ENCODE measurements around the gene AGXT. TPM values are rescaled to one million over a fixed set of nuclear protein-coding genes. Genes with fewer than 3 reads are reported as not detected.
"Not testable (repeated sequence)": the region's sequence is repeated elsewhere in the genome, so short reads cannot be mapped to it uniquely, and the experiment has no call there.

Gene AGXT
- total and polyA plus RNA-seq, 4 donors, result 254 to 1,572 (median 1,428) TPM

DNA sequence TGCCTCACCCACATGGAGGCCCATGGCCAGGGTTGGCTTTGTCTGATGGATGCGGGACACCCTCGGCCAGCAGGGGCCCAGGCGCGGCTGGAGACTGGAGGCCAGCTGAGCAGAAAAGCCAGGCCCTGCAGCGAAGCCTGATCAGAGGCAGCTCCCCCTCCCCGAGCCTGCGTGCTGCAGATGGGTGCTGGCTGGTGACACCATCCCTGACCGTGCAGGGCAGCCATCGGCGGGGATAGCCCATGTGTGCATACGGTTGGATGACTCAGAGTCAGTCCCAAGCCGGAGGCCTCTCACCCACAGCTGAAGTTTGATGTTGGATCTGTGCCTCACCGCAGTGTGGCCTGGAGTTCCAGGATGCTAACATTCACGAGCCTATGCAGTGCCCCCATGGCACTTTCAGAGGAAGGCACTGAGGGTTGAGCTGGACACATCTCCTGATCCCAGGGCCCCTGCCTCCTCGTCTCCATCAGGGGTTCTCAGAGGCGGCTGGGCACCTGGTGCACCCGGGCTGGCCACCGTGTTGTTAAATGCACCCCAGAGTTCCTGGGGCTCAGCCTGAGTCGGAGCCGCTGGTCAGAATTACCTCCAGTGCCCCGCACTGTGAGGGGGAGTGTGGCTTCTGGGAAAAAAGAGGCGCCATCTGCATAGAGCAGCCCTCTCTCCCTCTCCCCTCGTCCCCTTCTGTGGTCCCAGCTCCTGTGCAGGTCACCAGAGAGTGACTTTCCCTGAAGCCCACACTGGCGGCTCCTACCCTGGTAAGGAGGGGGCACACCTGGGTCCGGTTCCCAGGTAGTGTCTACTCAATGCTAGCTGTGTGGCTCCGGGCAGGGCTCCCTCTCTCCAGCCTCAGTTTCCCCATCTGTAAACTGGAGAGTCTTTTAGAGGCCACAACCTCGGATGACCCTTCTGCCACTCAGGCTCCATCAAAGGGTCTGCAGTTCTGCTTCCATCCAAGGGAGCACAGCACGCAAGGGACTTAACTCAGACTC lies 29.2 kb upstream of the AGXT start (continued):
- TF ChIP-seq YY1 (IDR thresholded peaks at IDR 0.05), result no peak
- TF ChIP-seq HNF4G (IDR thresholded peaks at IDR 0.05), result no peak

DNA sequence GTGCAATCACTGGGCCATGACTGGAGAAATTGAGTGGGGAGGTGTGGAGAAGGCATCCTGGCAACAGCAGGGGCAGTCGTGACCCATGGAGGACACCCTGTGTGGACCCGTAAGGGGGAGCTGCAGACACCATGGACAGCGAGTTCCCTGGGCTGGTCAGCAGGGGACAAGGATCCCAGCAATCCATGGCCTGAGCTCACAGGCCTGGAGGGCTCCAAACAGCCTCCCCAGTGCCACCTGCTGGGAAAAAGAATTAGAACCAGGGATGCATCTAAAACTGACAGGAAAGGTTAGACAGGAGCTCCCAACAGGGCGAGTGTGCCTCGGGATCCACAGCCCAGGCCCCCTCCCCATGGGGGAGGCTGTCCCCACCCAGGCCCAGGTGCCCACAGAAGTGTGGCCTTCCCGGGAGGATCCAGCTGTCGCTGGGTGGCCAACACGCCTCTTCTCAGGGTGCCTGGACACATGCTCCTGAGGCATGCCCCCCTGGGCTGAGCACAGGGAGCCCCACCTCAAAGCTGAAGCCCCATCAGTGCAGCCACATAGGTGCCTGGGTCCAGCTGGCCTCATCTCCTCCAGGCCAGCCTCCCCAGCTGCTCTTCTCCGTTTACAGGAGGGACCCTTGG lies 28.1 kb upstream of the AGXT start:
- Histone ChIP-seq H3K27me3 (ENCODE audit: control insufficient read depth in 4 of 4, insufficient read depth in 4 of 4, low read length in 3 of 4) (no peaks in the 10 kb centered on the region), H3K27ac (ENCODE audit: low read depth in 1 of 2, low read length in 2 of 2) (no peak overlapping the region), H3K4me3 (ENCODE audit: low read depth in 1 of 3, low read length in 3 of 3) (no peak overlapping the region), H3K9ac (ENCODE audit: low read depth in 1 of 2, low read length in 2 of 2) (no peak overlapping the region), H3K4me1 (ENCODE audit: control insufficient read depth in 4 of 4, insufficient read depth in 4 of 4, low read length in 3 of 4) (no peaks in the 10 kb centered on the region), H3K36me3 (ENCODE audit: control insufficient read depth in 4 of 4, insufficient read depth in 3 of 4, low read depth in 1 of 4, low read length in 3 of 4) (no peaks in the 10 kb centered on the region), H3K9me3 (ENCODE audit: control insufficient read depth in 4 of 4, low read length in 3 of 4) (no peaks in the 10 kb centered on the region)
- DNase-seq (ENCODE audit: low spot score), result peak; percentile 64
- no peak for TF ChIP-seq JUND (IDR thresholded peaks at IDR 0.05)
- TF ChIP-seq, protein P1, sequence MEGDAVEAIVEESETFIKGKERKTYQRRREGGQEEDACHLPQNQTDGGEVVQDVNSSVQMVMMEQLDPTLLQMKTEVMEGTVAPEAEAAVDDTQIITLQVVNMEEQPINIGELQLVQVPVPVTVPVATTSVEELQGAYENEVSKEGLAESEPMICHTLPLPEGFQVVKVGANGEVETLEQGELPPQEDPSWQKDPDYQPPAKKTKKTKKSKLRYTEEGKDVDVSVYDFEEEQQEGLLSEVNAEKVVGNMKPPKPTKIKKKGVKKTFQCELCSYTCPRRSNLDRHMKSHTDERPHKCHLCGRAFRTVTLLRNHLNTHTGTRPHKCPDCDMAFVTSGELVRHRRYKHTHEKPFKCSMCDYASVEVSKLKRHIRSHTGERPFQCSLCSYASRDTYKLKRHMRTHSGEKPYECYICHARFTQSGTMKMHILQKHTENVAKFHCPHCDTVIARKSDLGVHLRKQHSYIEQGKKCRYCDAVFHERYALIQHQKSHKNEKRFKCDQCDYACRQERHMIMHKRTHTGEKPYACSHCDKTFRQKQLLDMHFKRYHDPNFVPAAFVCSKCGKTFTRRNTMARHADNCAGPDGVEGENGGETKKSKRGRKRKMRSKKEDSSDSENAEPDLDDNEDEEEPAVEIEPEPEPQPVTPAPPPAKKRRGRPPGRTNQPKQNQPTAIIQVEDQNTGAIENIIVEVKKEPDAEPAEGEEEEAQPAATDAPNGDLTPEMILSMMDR (IDR thresholded peaks at IDR 0.05; ENCODE audit: low read depth, low read length, missing input control), result peak; percentile 73
- peak; percentile 93 to 97 for TF ChIP-seq RAD21 (IDR thresholded peaks at IDR 0.05)
- TF ChIP-seq RXRA (IDR thresholded peaks at IDR 0.05), result no peak
- TF ChIP-seq, protein P2, sequence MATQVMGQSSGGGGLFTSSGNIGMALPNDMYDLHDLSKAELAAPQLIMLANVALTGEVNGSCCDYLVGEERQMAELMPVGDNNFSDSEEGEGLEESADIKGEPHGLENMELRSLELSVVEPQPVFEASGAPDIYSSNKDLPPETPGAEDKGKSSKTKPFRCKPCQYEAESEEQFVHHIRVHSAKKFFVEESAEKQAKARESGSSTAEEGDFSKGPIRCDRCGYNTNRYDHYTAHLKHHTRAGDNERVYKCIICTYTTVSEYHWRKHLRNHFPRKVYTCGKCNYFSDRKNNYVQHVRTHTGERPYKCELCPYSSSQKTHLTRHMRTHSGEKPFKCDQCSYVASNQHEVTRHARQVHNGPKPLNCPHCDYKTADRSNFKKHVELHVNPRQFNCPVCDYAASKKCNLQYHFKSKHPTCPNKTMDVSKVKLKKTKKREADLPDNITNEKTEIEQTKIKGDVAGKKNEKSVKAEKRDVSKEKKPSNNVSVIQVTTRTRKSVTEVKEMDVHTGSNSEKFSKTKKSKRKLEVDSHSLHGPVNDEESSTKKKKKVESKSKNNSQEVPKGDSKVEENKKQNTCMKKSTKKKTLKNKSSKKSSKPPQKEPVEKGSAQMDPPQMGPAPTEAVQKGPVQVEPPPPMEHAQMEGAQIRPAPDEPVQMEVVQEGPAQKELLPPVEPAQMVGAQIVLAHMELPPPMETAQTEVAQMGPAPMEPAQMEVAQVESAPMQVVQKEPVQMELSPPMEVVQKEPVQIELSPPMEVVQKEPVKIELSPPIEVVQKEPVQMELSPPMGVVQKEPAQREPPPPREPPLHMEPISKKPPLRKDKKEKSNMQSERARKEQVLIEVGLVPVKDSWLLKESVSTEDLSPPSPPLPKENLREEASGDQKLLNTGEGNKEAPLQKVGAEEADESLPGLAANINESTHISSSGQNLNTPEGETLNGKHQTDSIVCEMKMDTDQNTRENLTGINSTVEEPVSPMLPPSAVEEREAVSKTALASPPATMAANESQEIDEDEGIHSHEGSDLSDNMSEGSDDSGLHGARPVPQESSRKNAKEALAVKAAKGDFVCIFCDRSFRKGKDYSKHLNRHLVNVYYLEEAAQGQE (IDR thresholded peaks at IDR 0.05), result peak; percentile 96
- no peak for TF ChIP-seq YY1 (IDR thresholded peaks at IDR 0.05)
- WGBS, result 53% methylated on average over 9 of the region's 9 CpGs

DNA sequence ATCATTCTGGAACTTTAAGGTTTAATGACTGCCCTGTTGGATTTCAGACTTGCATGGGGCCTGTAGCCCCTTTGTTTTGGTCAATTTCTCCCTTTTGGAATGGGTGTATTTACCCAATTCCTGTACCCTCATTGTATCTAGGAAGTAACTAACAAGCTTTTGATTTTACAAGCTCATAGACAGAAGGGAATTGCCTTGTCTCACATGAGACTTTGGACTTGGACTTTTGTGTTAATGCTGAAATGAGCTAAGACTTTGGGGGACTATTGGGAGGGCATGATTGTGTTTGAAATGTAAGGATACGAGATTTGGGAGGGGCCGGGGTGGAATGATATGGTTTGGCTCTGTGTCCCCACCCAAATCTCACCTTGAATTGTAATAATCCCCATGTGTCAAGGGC lies 22.3 kb upstream of the AGXT start:
- not testable (repeated sequence) for H3K9ac ChIP-seq (ENCODE audit: low read depth in 1 of 2, low read length in 2 of 2); H3K4me3 ChIP-seq (ENCODE audit: low read depth in 1 of 3, low read length in 3 of 3); H3K27me3 ChIP-seq (ENCODE audit: control insufficient read depth in 4 of 4, insufficient read depth in 4 of 4, low read length in 3 of 4); DNase-seq (ENCODE audit: low spot score); H3K27ac ChIP-seq (ENCODE audit: low read depth in 1 of 2, low read length in 2 of 2); H3K36me3 ChIP-seq (ENCODE audit: control insufficient read depth in 4 of 4, insufficient read depth in 3 of 4, low read depth in 1 of 4, low read length in 3 of 4); H3K9me3 ChIP-seq (ENCODE audit: control insufficient read depth in 4 of 4, low read length in 3 of 4)
- TF ChIP-seq SP1 (IDR thresholded peaks at IDR 0.05) (peak; percentile 20), HNF4A (conservative IDR thresholded peaks at IDR 0.05) (peak; percentile 71 to 73)
- 77% methylated on average over 2 of the region's 2 CpGs for WGBS
- peaks cover 4 to 19% (median 12%) of the 10 kb centered on the region in 4 donors for H3K4me1 ChIP-seq (ENCODE audit: control insufficient read depth in 4 of 4, insufficient read depth in 4 of 4, low read length in 3 of 4)
